Hematopoietic multipotent progenitor cell treated with erythropoietin and hydrocortisone succinate and interleukin-3 and kit ligand, for 17 days (in vitro differentiated cells): ENCODE data around the gene ITGAE.

ENCODE experiments used
- DNase-seq: peaks from one replicate; pipeline ENCODE4 v3.0.0-alpha.2; 2015; ENCODE audit warnings: low spot score

ITGAE gene

GRCh38 chr17:3667366-3668278 lies 133.4 kb downstream of the ITGAE start:
- DNase-seq: peak; percentile 82

GRCh38 chr17:3666516-3666915 lies 134.5 kb downstream of the ITGAE start:
- no peak for DNase-seq

- DNase-seq: no peak
These were observed 135.2 kb downstream of the ITGAE start for GRCh38 chr17:3665834-3666233.
